WTC11 (cell line): ENCODE data around the gene ANKS6. TPM values are rescaled to one million over a fixed set of nuclear protein-coding genes. Genes with fewer than 3 reads are reported as not detected.

Experiments used
- ATAC-seq: fragments of 200-7000 bp; cut with Tn5 transposase; 2 replicates; pipeline ENCODE4 v1.10.0; 2021; ENCODE audit warnings: mild to moderate bottlenecking, moderate library complexity
- CTCF ChIA-PET: fragments of 300-600 bp; sonication (Branson Sonifier 250); formaldehyde crosslinking; loops from one replicate; lab custom pipeline; 2021; ENCODE audit warnings: antibody characterized with exemption; lab: Charles Lee
- POLR2A ChIA-PET: fragments of 350-600 bp; sonication (Branson Sonifier 250); formaldehyde crosslinking; loops from one replicate; lab custom pipeline; 2021; ENCODE audit warnings: antibody characterized with exemption; lab: Charles Lee
- DNase-seq: peaks from one replicate; pipeline ENCODE4 v3.0.0; 2021; ENCODE audit warnings: low spot score
- H3K27ac Mint-ChIP-seq: 2 replicates; pipeline ENCODE4 v1.8.0; 2021; ENCODE audit warnings: mixed read lengths
- H3K27me3 Mint-ChIP-seq: 2 replicates; pipeline ENCODE4 v1.8.0; 2021; ENCODE audit warnings: low read depth, mild to moderate bottlenecking, moderate library complexity, mixed read lengths
- H3K36me3 Mint-ChIP-seq: 2 replicates; pipeline ENCODE4 v1.8.0; 2021; ENCODE audit warnings: mixed read lengths
- H3K4me1 Mint-ChIP-seq: 2 replicates; pipeline ENCODE4 v1.8.0; 2022; ENCODE audit warnings: mixed read lengths
- H3K4me3 Mint-ChIP-seq: 2 replicates; pipeline ENCODE4 v1.8.0; 2021; ENCODE audit warnings: mild to moderate bottlenecking, moderate library complexity, mixed read lengths
- H3K9me3 Mint-ChIP-seq: 2 replicates; pipeline ENCODE4 v1.8.0; 2021; ENCODE audit warnings: mixed read lengths
- ATF6 ChIP-seq: sonication (generic); formaldehyde crosslinking; IDR thresholded peaks from 2 replicates; pipeline ENCODE4 v1.8.1; 2023; ENCODE audit warnings: mild to moderate bottlenecking, missing genetic modification reagents
- CBFB ChIP-seq: sonication (generic); formaldehyde crosslinking; IDR thresholded peaks from 2 replicates; pipeline ENCODE4 v1.8.1; 2022; ENCODE audit warnings: mild to moderate bottlenecking, low read depth, missing genetic modification reagents
- CREB1 ChIP-seq: sonication (generic); formaldehyde crosslinking; IDR thresholded peaks from 2 replicates; pipeline ENCODE4 v1.8.0; 2023; ENCODE audit warnings: mild to moderate bottlenecking, missing genetic modification reagents
- IRF2 ChIP-seq: sonication (generic); formaldehyde crosslinking; IDR thresholded peaks from 2 replicates; pipeline ENCODE4 v1.8.0; 2022; ENCODE audit warnings: low read depth, missing genetic modification reagents, borderline replicate concordance
- KAT7 ChIP-seq: sonication (generic); formaldehyde crosslinking; IDR thresholded peaks from 2 replicates; pipeline ENCODE4 v1.8.1; 2023; ENCODE audit warnings: missing genetic modification reagents, mild to moderate bottlenecking, borderline replicate concordance
- NFYB ChIP-seq: sonication (generic); formaldehyde crosslinking; conservative IDR thresholded peaks from 2 replicates; pipeline ENCODE4 v1.8.0; 2022; ENCODE audit warnings: low read depth, missing genetic modification reagents
- NR1H2 ChIP-seq: sonication (generic); formaldehyde crosslinking; IDR thresholded peaks from 2 replicates; pipeline ENCODE4 v1.9.0; 2021; ENCODE audit warnings: mild to moderate bottlenecking, moderate library complexity, missing genetic modification reagents
- NR2C2 ChIP-seq: sonication (generic); formaldehyde crosslinking; IDR thresholded peaks from 2 replicates; pipeline ENCODE4 v1.8.0; 2022; ENCODE audit warnings: mild to moderate bottlenecking, missing genetic modification reagents
- SOX15 ChIP-seq: fragments of 250-450 bp; sonication (Bioruptor Pico); IDR thresholded peaks from 2 replicates; pipeline ENCODE4 v1.9.0; 2021; ENCODE audit warnings: mild to moderate bottlenecking
- SP1 ChIP-seq: sonication (generic); formaldehyde crosslinking; conservative IDR thresholded peaks from 2 replicates; pipeline ENCODE4 v1.8.1; 2022; ENCODE audit warnings: missing genetic modification reagents
- TEAD1 ChIP-seq: sonication (generic); formaldehyde crosslinking; IDR thresholded peaks from 2 replicates; pipeline ENCODE4 v1.8.0; 2022; ENCODE audit warnings: mild to moderate bottlenecking, missing genetic modification reagents
- TEAD4 ChIP-seq: sonication (generic); formaldehyde crosslinking; IDR thresholded peaks from 2 replicates; pipeline ENCODE4 v1.8.0; 2022; ENCODE audit warnings: mild to moderate bottlenecking, missing genetic modification reagents
- ZNF121 ChIP-seq: sonication (generic); formaldehyde crosslinking; IDR thresholded peaks from 2 replicates; pipeline ENCODE4 v1.8.0; 2023; ENCODE audit warnings: missing genetic modification reagents
- ZNF219 ChIP-seq: sonication (generic); formaldehyde crosslinking; IDR thresholded peaks from 2 replicates; pipeline ENCODE4 v1.8.0; 2023; ENCODE audit warnings: missing genetic modification reagents, mild to moderate bottlenecking, borderline replicate concordance
- ZNF396 ChIP-seq: fragments of 250-450 bp; sonication (Bioruptor Pico); IDR thresholded peaks from 2 replicates; pipeline ENCODE4 v1.8.0; 2021; ENCODE audit warnings: mild to moderate bottlenecking, moderate library complexity, borderline replicate concordance
- ZSCAN18 ChIP-seq: fragments of 250-450 bp; sonication (Bioruptor Pico); IDR thresholded peaks from 2 replicates; pipeline ENCODE4 v2.1.2; 2022; ENCODE audit warnings: mild to moderate bottlenecking, moderate library complexity
- total RNA-seq: library from RNA; stranded (reverse); gene quantifications from 3 replicates; pipeline ENCODE4 v1.2.3, GENCODE V29; 2021
- TF ChIP-seq, protein P1 (sequence below): sonication (generic); formaldehyde crosslinking; IDR thresholded peaks from 2 replicates; pipeline ENCODE4 v1.8.1; 2023; ENCODE audit warnings: mild to moderate bottlenecking, missing genetic modification reagents, borderline replicate concordance
- TF ChIP-seq, protein P2 (sequence below): sonication (generic); formaldehyde crosslinking; IDR thresholded peaks from 2 replicates; pipeline ENCODE4 v1.8.1; 2023; ENCODE audit warnings: mild to moderate bottlenecking, missing genetic modification reagents, moderate library complexity
- TF ChIP-seq, protein P3 (sequence below): sonication (generic); formaldehyde crosslinking; IDR thresholded peaks from 2 replicates; pipeline ENCODE4 v1.8.0; 2022; ENCODE audit warnings: mild to moderate bottlenecking, missing genetic modification reagents
- TF ChIP-seq, protein P4 (sequence below): sonication (generic); formaldehyde crosslinking; IDR thresholded peaks from 2 replicates; pipeline ENCODE4 v1.8.1; 2022; ENCODE audit warnings: mild to moderate bottlenecking, missing genetic modification reagents, moderate library complexity, borderline replicate concordance

ANKS6 gene
- total RNA-seq, 1 experiment from 2014 or later: 65.1 TPM

DNA sequence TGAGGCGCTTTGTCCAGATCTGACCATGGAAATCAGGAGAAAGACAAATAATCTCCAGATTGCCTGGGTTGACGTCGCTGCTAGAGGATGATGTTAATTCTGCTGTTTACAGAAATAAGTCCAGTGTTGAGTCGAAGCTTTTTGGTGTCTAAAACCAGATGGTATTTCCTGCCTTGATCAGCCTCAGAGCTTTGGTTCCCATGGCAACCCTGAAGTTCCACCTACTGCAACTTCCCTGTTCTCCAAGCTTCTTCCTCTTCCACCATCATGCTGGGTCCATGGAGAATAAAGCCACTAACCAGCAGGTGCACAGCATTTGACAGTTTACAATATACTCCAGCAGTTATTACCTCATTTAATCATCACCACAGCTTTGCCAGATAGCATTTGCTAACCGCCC, 69.6 kb downstream of the ANKS6 start:
- Mint-ChIP-seq H3K4me3 (no peak overlapping the region), H3K27ac (no peak overlapping the region), H3K36me3 (no peaks in the 10 kb centered on the region), H3K9me3 (no peaks in the 10 kb centered on the region), H3K27me3 (peaks cover 7% of the 10 kb centered on the region; the same call in 1 of the 2 replicates), H3K4me1 (peaks cover 8% of the 10 kb centered on the region)
- ATAC-seq (no peak), DNase-seq (no peak)
- ChIA-PET POLR2A (no interaction called here), CTCF (interaction anchor here (0.9 to 2.1 kb wide), 3 partner anchors 48 to 190 kb away, joined by 3 to 6 read pairs (median 6); no protein-coding TSS in a partner anchor)
- TF ChIP-seq TEAD4 (no peak), NR1H2 (CRISPR knock-in tag) (no peak), SP1 (CRISPR knock-in tag) (no peak), ZSCAN18 (CRISPR knock-in tag) (no peak), TEAD1 (CRISPR knock-in tag) (no peak), KAT7 (CRISPR knock-in tag) (no peak)
- TF ChIP-seq, protein P1, sequence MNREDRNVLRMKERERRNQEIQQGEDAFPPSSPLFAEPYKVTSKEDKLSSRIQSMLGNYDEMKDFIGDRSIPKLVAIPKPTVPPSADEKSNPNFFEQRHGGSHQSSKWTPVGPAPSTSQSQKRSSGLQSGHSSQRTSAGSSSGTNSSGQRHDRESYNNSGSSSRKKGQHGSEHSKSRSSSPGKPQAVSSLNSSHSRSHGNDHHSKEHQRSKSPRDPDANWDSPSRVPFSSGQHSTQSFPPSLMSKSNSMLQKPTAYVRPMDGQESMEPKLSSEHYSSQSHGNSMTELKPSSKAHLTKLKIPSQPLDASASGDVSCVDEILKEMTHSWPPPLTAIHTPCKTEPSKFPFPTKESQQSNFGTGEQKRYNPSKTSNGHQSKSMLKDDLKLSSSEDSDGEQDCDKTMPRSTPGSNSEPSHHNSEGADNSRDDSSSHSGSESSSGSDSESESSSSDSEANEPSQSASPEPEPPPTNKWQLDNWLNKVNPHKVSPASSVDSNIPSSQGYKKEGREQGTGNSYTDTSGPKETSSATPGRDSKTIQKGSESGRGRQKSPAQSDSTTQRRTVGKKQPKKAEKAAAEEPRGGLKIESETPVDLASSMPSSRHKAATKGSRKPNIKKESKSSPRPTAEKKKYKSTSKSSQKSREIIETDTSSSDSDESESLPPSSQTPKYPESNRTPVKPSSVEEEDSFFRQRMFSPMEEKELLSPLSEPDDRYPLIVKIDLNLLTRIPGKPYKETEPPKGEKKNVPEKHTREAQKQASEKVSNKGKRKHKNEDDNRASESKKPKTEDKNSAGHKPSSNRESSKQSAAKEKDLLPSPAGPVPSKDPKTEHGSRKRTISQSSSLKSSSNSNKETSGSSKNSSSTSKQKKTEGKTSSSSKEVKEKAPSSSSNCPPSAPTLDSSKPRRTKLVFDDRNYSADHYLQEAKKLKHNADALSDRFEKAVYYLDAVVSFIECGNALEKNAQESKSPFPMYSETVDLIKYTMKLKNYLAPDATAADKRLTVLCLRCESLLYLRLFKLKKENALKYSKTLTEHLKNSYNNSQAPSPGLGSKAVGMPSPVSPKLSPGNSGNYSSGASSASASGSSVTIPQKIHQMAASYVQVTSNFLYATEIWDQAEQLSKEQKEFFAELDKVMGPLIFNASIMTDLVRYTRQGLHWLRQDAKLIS (CRISPR knock-in tag): no peak
- TF ChIP-seq, protein P2, sequence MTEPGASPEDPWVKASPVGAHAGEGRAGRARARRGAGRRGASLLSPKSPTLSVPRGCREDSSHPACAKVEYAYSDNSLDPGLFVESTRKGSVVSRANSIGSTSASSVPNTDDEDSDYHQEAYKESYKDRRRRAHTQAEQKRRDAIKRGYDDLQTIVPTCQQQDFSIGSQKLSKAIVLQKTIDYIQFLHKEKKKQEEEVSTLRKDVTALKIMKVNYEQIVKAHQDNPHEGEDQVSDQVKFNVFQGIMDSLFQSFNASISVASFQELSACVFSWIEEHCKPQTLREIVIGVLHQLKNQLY: no peak
- TF ChIP-seq, protein P3, sequence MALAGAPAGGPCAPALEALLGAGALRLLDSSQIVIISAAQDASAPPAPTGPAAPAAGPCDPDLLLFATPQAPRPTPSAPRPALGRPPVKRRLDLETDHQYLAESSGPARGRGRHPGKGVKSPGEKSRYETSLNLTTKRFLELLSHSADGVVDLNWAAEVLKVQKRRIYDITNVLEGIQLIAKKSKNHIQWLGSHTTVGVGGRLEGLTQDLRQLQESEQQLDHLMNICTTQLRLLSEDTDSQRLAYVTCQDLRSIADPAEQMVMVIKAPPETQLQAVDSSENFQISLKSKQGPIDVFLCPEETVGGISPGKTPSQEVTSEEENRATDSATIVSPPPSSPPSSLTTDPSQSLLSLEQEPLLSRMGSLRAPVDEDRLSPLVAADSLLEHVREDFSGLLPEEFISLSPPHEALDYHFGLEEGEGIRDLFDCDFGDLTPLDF (CRISPR knock-in tag): no peak

DNA sequence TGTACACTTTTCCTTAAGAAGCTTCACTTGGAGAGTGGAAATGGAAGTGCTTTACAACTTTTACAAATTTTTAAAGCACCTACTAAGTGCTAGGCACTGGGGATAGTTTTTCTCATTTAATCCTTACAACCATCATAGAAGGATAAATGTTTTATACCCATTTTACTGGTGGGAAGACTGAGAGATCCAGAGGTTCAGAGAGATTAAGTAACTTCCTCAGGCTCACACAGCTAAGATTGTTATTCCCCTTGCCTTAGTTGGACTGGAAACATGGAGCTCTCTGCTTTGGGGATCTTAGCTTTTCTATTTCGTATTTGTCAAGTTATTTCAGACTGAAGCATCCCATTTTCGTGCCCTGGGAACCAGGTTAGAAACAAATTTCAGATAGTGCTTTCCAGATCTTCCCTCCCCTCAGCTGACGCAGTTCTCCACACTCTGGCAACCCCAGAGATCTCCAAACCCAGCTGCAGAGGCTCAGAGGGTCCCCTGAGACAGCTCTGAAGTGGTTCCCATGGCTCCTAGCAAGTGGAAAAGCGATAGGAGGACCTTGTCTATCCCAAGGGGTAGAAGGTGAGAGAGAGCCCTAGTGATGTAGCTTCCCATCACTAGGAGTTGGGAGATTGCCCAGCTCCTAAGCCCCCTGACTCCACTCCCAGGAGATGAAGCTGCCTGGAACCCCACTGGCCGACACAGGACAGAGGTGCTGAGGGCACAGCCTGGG, 71.4 kb downstream of the ANKS6 start:
- DNase-seq: no peak
- Mint-ChIP-seq H3K4me1 (no peaks in the 10 kb centered on the region), H3K27me3 (peaks cover 7% of the 10 kb centered on the region; the same call in 1 of the 2 replicates), H3K9me3 (no peaks in the 10 kb centered on the region), H3K27ac (no peak overlapping the region), H3K4me3 (no peak overlapping the region), H3K36me3 (no peaks in the 10 kb centered on the region)
- ATAC-seq: no peak
- TF ChIP-seq, protein P4, sequence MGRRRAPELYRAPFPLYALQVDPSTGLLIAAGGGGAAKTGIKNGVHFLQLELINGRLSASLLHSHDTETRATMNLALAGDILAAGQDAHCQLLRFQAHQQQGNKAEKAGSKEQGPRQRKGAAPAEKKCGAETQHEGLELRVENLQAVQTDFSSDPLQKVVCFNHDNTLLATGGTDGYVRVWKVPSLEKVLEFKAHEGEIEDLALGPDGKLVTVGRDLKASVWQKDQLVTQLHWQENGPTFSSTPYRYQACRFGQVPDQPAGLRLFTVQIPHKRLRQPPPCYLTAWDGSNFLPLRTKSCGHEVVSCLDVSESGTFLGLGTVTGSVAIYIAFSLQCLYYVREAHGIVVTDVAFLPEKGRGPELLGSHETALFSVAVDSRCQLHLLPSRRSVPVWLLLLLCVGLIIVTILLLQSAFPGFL: no peak
- TF ChIP-seq NR2C2: no peak
- ChIA-PET CTCF (interaction anchor here (1.0 to 2.1 kb wide), 5 partner anchors 46 to 469 kb away, joined by 3 to 7 read pairs (median 3); partner anchors contain the start of gene TBC1D2), POLR2A (interaction anchor here (0.5 kb wide), 1 partner anchor 27 kb away, joined by 3 read pairs; no protein-coding TSS in a partner anchor)

DNA sequence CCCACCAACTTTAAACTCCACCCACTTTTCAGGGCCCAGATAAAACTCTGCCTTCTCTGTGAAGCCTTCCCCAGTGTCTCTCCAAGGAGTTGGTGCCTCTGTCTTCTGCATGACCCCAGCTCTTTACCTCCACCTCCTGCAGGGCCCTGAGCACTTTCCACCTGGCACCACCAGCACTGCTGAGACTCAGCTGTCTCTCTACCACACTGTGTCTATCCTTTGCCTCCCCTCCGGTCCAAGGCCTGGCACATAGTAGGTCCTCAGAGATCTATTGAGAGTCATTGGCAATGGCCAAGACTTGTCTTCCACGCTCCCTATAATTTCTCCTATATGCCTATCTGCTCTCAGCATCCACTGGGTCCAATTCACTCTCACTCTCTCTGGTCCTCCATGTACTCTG, 74.7 kb downstream of the ANKS6 start:
- H3K4me3 Mint-ChIP-seq: no peak overlapping the region
- CTCF ChIA-PET: interaction anchor here (0.5 to 1.3 kb wide), 3 partner anchors 9 to 78 kb away, joined by 3 to 4 read pairs (median 3); no protein-coding TSS in a partner anchor
- no peaks in the 10 kb centered on the region for H3K4me1 Mint-ChIP-seq
- DNase-seq (no peak), ATAC-seq (no peak)
- no peaks in the 10 kb centered on the region for H3K9me3 Mint-ChIP-seq
- POLR2A ChIA-PET: no interaction called here
- peaks cover 9% of the 10 kb centered on the region for H3K27me3 Mint-ChIP-seq
- no peaks in the 10 kb centered on the region for H3K36me3 Mint-ChIP-seq
- H3K27ac Mint-ChIP-seq: no peak overlapping the region
- TF ChIP-seq ZNF396 (no peak), SOX15 (no peak), ZNF219 (CRISPR knock-in tag) (no peak), TEAD1 (CRISPR knock-in tag) (no peak), ATF6 (CRISPR knock-in tag) (no peak), IRF2 (CRISPR knock-in tag) (no peak), CBFB (CRISPR knock-in tag) (no peak), CREB1 (CRISPR knock-in tag) (no peak), ZNF121 (CRISPR knock-in tag) (no peak), NFYB (CRISPR knock-in tag) (no peak)
